ENCODE results near the gene DMAP1. TPM values are rescaled to one million over a fixed set of nuclear protein-coding genes. Genes with fewer than 3 reads are reported as not detected.
A peak's percentile ranks its signal among the peaks of the same experiment; 100 is the strongest.

DMAP1 gene
- total and polyA plus RNA-seq, 9 of the 15 experiments (the other 6 are each of a cell fraction or from before 2014, with no cell fraction given): 1.5 to 51.2 (median 30.3) TPM

- peaks cover 22% of the 10 kb centered on the region for H4K20me1 ChIP-seq (replicated peaks; ENCODE audit: control insufficient read depth, insufficient read depth, low read length)
- ChIA-PET CTCF (ENCODE audit: low intra/inter-chr PET ratio) (no interaction called here), POLR2A (interaction anchor here (0.6 to 1.7 kb wide), 10 partner anchors 11 to 1456 kb away, joined by 3 to 6 read pairs (median 3); no protein-coding TSS in a partner anchor)
- DNase-seq (ENCODE audit: extremely low read depth in 1 of 4, low spot score in 3 of 4) (peak; percentile 19 to 39 (median 38)), FAIRE-seq (peak; percentile 26), ATAC-seq (no peak)
- peaks cover 23 to 35% of the 10 kb centered on the region in 2 experiments; a peak in 4 of 5 replicates for H3K4me1 ChIP-seq (replicated peaks in 1 of 2; ENCODE audit: control insufficient read depth in 2 of 2, insufficient read depth in 2 of 2, low read length in 2 of 2)
- H3K9me1 ChIP-seq (ENCODE audit: control insufficient read depth, insufficient read depth, low read length): peaks cover 9% of the 10 kb centered on the region
- no peak overlapping the region for H3K27ac ChIP-seq (ENCODE audit: extremely low read depth, low read depth, low read length)
- TF ChIP-seq, protein P1, sequence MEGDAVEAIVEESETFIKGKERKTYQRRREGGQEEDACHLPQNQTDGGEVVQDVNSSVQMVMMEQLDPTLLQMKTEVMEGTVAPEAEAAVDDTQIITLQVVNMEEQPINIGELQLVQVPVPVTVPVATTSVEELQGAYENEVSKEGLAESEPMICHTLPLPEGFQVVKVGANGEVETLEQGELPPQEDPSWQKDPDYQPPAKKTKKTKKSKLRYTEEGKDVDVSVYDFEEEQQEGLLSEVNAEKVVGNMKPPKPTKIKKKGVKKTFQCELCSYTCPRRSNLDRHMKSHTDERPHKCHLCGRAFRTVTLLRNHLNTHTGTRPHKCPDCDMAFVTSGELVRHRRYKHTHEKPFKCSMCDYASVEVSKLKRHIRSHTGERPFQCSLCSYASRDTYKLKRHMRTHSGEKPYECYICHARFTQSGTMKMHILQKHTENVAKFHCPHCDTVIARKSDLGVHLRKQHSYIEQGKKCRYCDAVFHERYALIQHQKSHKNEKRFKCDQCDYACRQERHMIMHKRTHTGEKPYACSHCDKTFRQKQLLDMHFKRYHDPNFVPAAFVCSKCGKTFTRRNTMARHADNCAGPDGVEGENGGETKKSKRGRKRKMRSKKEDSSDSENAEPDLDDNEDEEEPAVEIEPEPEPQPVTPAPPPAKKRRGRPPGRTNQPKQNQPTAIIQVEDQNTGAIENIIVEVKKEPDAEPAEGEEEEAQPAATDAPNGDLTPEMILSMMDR (IDR thresholded peaks at IDR 0.05 in 2 of 3, conservative IDR thresholded peaks at IDR 0.05 in 1 of 3; ENCODE audit: insufficient read depth in 2 of 3, low read depth in 1 of 3, low read length in 3 of 3): peak in 2 of 3 experiments; percentile 4 to 14; a peak in 1 of 6 replicates
- TF ChIP-seq, protein P2, sequence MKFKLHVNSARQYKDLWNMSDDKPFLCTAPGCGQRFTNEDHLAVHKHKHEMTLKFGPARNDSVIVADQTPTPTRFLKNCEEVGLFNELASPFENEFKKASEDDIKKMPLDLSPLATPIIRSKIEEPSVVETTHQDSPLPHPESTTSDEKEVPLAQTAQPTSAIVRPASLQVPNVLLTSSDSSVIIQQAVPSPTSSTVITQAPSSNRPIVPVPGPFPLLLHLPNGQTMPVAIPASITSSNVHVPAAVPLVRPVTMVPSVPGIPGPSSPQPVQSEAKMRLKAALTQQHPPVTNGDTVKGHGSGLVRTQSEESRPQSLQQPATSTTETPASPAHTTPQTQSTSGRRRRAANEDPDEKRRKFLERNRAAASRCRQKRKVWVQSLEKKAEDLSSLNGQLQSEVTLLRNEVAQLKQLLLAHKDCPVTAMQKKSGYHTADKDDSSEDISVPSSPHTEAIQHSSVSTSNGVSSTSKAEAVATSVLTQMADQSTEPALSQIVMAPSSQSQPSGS (CRISPR knock-in tag; IDR thresholded peaks at IDR 0.05): 0 out of 2 replicates have a peak, but pooled peaks have one; percentile 31
- TF ChIP-seq NFIX (CRISPR knock-in tag; IDR thresholded peaks at IDR 0.05; ENCODE audit: low read depth) (peak; percentile 33; the same call in 1 of the 2 replicates), FOXJ2 (tag; IDR thresholded peaks at IDR 0.05) (no peak), ZNF23 (CRISPR knock-in tag; IDR thresholded peaks at IDR 0.05) (no peak), NFIC (IDR thresholded peaks at IDR 0.05) (peak; percentile 96), ZNF263 (CRISPR knock-in tag; IDR thresholded peaks at IDR 0.05; ENCODE audit: borderline replicate concordance) (peak; percentile 82)
- TF ChIP-seq, protein P3, sequence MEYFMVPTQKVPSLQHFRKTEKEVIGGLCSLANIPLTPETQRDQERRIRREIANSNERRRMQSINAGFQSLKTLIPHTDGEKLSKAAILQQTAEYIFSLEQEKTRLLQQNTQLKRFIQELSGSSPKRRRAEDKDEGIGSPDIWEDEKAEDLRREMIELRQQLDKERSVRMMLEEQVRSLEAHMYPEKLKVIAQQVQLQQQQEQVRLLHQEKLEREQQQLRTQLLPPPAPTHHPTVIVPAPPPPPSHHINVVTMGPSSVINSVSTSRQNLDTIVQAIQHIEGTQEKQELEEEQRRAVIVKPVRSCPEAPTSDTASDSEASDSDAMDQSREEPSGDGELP (CRISPR knock-in tag; IDR thresholded peaks at IDR 0.05; ENCODE audit: borderline replicate concordance): peak; percentile 52; the same call in 1 of the 2 replicates
- in situ Hi-C loops (cut with MboI): no loop called here
- no peaks in the 10 kb centered on the region for H3K9me3 ChIP-seq (replicated peaks; ENCODE audit: control insufficient read depth, insufficient read depth, low read depth, low read length)
- WGBS (ENCODE audit: insufficient coverage, low coverage, missing lambda C conversion rate): 64% methylated on average over 7 of the region's 8 CpGs
- H3K9ac ChIP-seq (ENCODE audit: insufficient read depth in 1 of 2, low read depth in 2 of 2, low read length in 2 of 2): peak overlapping the region in 1 of 2 experiments; percentile 68; a peak in 2 of 4 replicates
- H3K4me2 ChIP-seq (ENCODE audit: insufficient read depth, low read length): no peak overlapping the region
- no peaks in the 10 kb centered on the region for H3K27me3 ChIP-seq (ENCODE audit: control insufficient read depth in 2 of 2, insufficient read depth in 2 of 2, low read length in 2 of 2)
- no peak overlapping the region for H3K4me3 ChIP-seq
- peaks cover 21% of the 10 kb centered on the region for H3K36me3 ChIP-seq (ENCODE audit: control insufficient read depth, insufficient read depth, low read length)
- H3K79me2 ChIP-seq (ENCODE audit: control insufficient read depth, insufficient read depth, low read length): no peaks in the 10 kb centered on the region
- BruUV-seq (replicated peaks): no TSS peak
- H2AFZ ChIP-seq (ENCODE audit: low read depth, low read length): no peak overlapping the region
- intact Hi-C loops (cut with micrococcal nuclease): loop anchor here (2.0 kb wide), 1 partner anchor 51 kb away; no protein-coding TSS in a partner anchor
These were observed 26.2 kb downstream of the DMAP1 start for GRCh38 chr1:44239331-44239960.

Measured in K562 (cell line).